H1 (cell line): ENCODE data around the gene CENPX. TPM values are rescaled to one million over a fixed set of nuclear protein-coding genes. Genes with fewer than 3 reads are reported as not detected.

ENCODE experiments used
- CTCF ChIA-PET: fragments of 300-600 bp; sonication (Branson Sonifier 250); formaldehyde crosslinking; loops from one replicate; lab custom pipeline; 2021; ENCODE audit not compliant: partially characterized antibody; lab: Charles Lee
- POLR2A ChIA-PET: fragments of 300-600 bp; sonication (Branson Sonifier 250); formaldehyde crosslinking; loops from one replicate; lab custom pipeline; 2021; ENCODE audit warnings: inconsistent platforms; ENCODE audit not compliant: partially characterized antibody; lab: Charles Lee
- DNase-seq, 2 experiments: peaks; one replicate each; pipeline versions ENCODE4 v3.0.0 to v3.0.0-alpha.2; 2010 to 2022; ENCODE audit warnings: low spot score in 2 of 2, low read depth in 1 of 2, mixed read lengths in 1 of 2
- FAIRE-seq: peaks from 2 replicates; lab custom pipeline; 2011; peaks lifted over from hg19 to GRCh38; lab: Jason Lieb, UNC
- H2AFZ ChIP-seq: 2 replicates; pipeline ENCODE4 v1.8.1; 2012; ENCODE audit warnings: low read length, inconsistent platforms
- H2AK5ac ChIP-seq: 2 replicates; pipeline ENCODE4 v1.6.1; 2013; ENCODE audit warnings: low read depth, low read length
- H2BK120ac ChIP-seq: replicated peaks from 2 replicates; pipeline ENCODE3; 2013; ENCODE audit warnings: low read depth, low read length, inconsistent platforms
- H2BK12ac ChIP-seq: 2 replicates; pipeline ENCODE4 v1.6.1; 2013; ENCODE audit warnings: low read depth, low read length
- H2BK15ac ChIP-seq: 2 replicates; pipeline ENCODE4 v1.6.1; 2013; ENCODE audit warnings: low read length
- H2BK20ac ChIP-seq: 2 replicates; pipeline ENCODE4 v1.6.1; 2013; ENCODE audit warnings: low read length
- H2BK5ac ChIP-seq: 2 replicates; pipeline ENCODE4 v1.6.1; 2013; ENCODE audit warnings: low read depth, low read length
- H3K14ac ChIP-seq: 2 replicates; pipeline ENCODE4 v1.6.1; 2013; ENCODE audit warnings: inconsistent platforms; ENCODE audit not compliant: insufficient read length
- H3K18ac ChIP-seq: 2 replicates; pipeline ENCODE4 v1.6.1; 2013; ENCODE audit warnings: low read length; ENCODE audit errors: extremely low read depth
- H3K23ac ChIP-seq: 2 replicates; pipeline ENCODE4 v1.6.1; 2013; ENCODE audit warnings: inconsistent platforms; ENCODE audit not compliant: insufficient read length
- H3K23me2 ChIP-seq: 2 replicates; pipeline ENCODE4 v1.6.1; 2013; ENCODE audit warnings: low read depth, low read length
- H3K27ac ChIP-seq: 2 replicates; pipeline ENCODE4 v1.6.1; 2011; ENCODE audit warnings: low read depth, low read length, inconsistent platforms
- H3K27me3 ChIP-seq, 4 experiments: replicated peaks in 1 of 4; 1 replicate in 1 of 4; 2 replicates in 3 of 4; pipeline versions ENCODE4 v1.6.1 to v1.8.1; 2011 to 2013; ENCODE audit warnings: low read length in 3 of 4, mild to moderate bottlenecking in 3 of 4, inconsistent platforms in 2 of 4, mixed read lengths in 2 of 4, moderate library complexity in 1 of 4; ENCODE audit not compliant: control insufficient read depth in 3 of 4, insufficient read depth in 3 of 4; ENCODE audit errors: extremely low read depth in 1 of 4
- H3K36me3 ChIP-seq, 4 experiments: 2 replicates each; pipeline versions ENCODE4 v1.6.1 to v1.8.1; 2011 to 2013; ENCODE audit warnings: mild to moderate bottlenecking in 4 of 4, low read length in 3 of 4, moderate library complexity in 2 of 4, control low read depth in 1 of 4, inconsistent platforms in 1 of 4; ENCODE audit not compliant: insufficient read depth in 4 of 4, control insufficient read depth in 2 of 4
- H3K4ac ChIP-seq: replicated peaks from 2 replicates; pipeline ENCODE3; 2013; ENCODE audit warnings: low read length, low read depth, mixed read lengths, inconsistent platforms; ENCODE audit not compliant: insufficient read length
- H3K4me1 ChIP-seq, 4 experiments: replicated peaks in 1 of 4; 1 replicate in 1 of 4; 2 replicates in 3 of 4; pipeline versions ENCODE4 v1.6.1 to v1.8.1; 2011 to 2013; ENCODE audit warnings: low read length in 3 of 4, inconsistent platforms in 2 of 4, mixed read lengths in 1 of 4; ENCODE audit not compliant: insufficient read depth in 4 of 4, control insufficient read depth in 3 of 4
- H3K4me2 ChIP-seq, 2 experiments: 2 replicates each; pipeline versions ENCODE4 v1.6.1 to v1.8.1; 2011 to 2013; ENCODE audit warnings: low read depth in 2 of 2, low read length in 2 of 2, control low read depth in 1 of 2, inconsistent platforms in 1 of 2, mild to moderate bottlenecking in 1 of 2; ENCODE audit not compliant: insufficient read depth in 1 of 2
- H3K4me3 ChIP-seq, 4 experiments: fragments of 200-600, 300-600 bp in 1 of 4; sonication (generic), shearing (Covaris generic), sonication (Bioruptor Twin) in 1 of 4; 2 replicates each; pipeline versions ENCODE4 v1.5.1 to v1.8.1; 2011 to 2016; ENCODE audit warnings: low read length in 4 of 4, low read depth in 3 of 4, control low read depth in 2 of 4, inconsistent platforms in 2 of 4, mild to moderate bottlenecking in 2 of 4, mixed read lengths in 1 of 4, moderate library complexity in 1 of 4; ENCODE audit not compliant: insufficient read depth in 2 of 4; ENCODE audit errors: extremely low read depth in 1 of 4
- H3K56ac ChIP-seq: replicated peaks from 2 replicates; pipeline ENCODE3; 2013; ENCODE audit warnings: low read depth, mild to moderate bottlenecking, mixed read lengths, low read length, inconsistent platforms; ENCODE audit not compliant: insufficient read length
- H3K79me1 ChIP-seq: 2 replicates; pipeline ENCODE4 v1.6.1; 2013; ENCODE audit warnings: low read depth, low read length, control low read depth
- H3K79me2 ChIP-seq, 2 experiments: 2 replicates each; pipeline versions ENCODE4 v1.6.1 to v1.8.1; 2012 to 2013; ENCODE audit warnings: low read length in 2 of 2, mild to moderate bottlenecking in 2 of 2, inconsistent platforms in 1 of 2; ENCODE audit not compliant: insufficient read depth in 2 of 2, control insufficient read depth in 1 of 2
- H3K9ac ChIP-seq, 4 experiments: replicated peaks in 1 of 4; 1 replicate in 1 of 4; 2 replicates in 3 of 4; pipeline versions ENCODE4 v1.6.1 to v1.8.1; 2011 to 2013; ENCODE audit warnings: low read depth in 3 of 4, low read length in 3 of 4, control low read depth in 2 of 4, mild to moderate bottlenecking in 2 of 4, moderate library complexity in 2 of 4, inconsistent platforms in 1 of 4; ENCODE audit errors: extremely low read depth in 1 of 4
- H3K9me3 ChIP-seq, 2 experiments: 2 replicates each; pipeline versions ENCODE4 v1.6.1 to v1.8.1; 2012 to 2013; ENCODE audit warnings: mild to moderate bottlenecking in 2 of 2, moderate library complexity in 2 of 2, control low read depth in 1 of 2, inconsistent platforms in 1 of 2, low read depth in 1 of 2, low read length in 1 of 2, mixed read lengths in 1 of 2; ENCODE audit not compliant: insufficient read depth in 2 of 2
- H4K20me1 ChIP-seq, 2 experiments: replicated peaks in 1 of 2; 2 replicates each; pipeline versions ENCODE3 to v1.8.1; 2011 to 2013; ENCODE audit warnings: inconsistent platforms in 2 of 2, low read length in 2 of 2, mild to moderate bottlenecking in 1 of 2; ENCODE audit not compliant: insufficient read depth in 2 of 2, control insufficient read depth in 1 of 2
- H4K5ac ChIP-seq: 2 replicates; pipeline ENCODE4 v1.6.1; 2013; ENCODE audit warnings: low read length, low read depth, mixed read lengths, inconsistent platforms; ENCODE audit not compliant: insufficient read length
- H4K8ac ChIP-seq: 2 replicates; pipeline ENCODE4 v1.8.0; 2013; ENCODE audit warnings: mild to moderate bottlenecking, moderate library complexity, low read length, inconsistent platforms; ENCODE audit not compliant: insufficient read depth; ENCODE audit errors: extremely low read depth
- H4K91ac ChIP-seq: replicated peaks from 2 replicates; pipeline ENCODE3; 2013; ENCODE audit warnings: low read length, mixed read lengths, inconsistent platforms; ENCODE audit not compliant: insufficient read length
- GABPA ChIP-seq: IDR thresholded peaks from 2 replicates; pipeline ENCODE4 v1.6.1; 2011; ENCODE audit warnings: mild to moderate bottlenecking, low read length, moderate library complexity, borderline replicate concordance; ENCODE audit not compliant: insufficient read depth
- TEAD4 ChIP-seq: IDR thresholded peaks from 2 replicates; pipeline ENCODE4 v1.6.1; 2012; ENCODE audit warnings: low read depth, low read length, inconsistent platforms, mixed read lengths
- WGBS, 2 experiments: shearing (Covaris generic) in 1 of 2; methylation state at CpG; one replicate each; pipeline versions ENCODE4 v1.1.6 to v1.1.7; 2013 to 2015; ENCODE audit warnings: low lambda C conversion rate in 2 of 2, mixed read lengths in 2 of 2, inconsistent platforms in 1 of 2, low coverage in 1 of 2, missing lambda C conversion rate in 1 of 2; ENCODE audit not compliant: insufficient replicate concordance in 2 of 2, insufficient coverage in 1 of 2, insufficient read length in 1 of 2; ENCODE audit errors: extremely low coverage in 1 of 2, missing lambda C conversion rate in 1 of 2; 5-methylcytosine and 5-hydroxymethylcytosine counted together
- polyA plus RNA-seq, 7 experiments: library from polyadenylated mRNA; depleted of rRNA in 3 of 7; stranded (reverse) in 5 of 7; unstranded in 2 of 7; fragments of >200 nt in 5 of 7; fragments of 200-250 nt in 2 of 7; gene quantifications; 1 replicate in 5 of 7; 2 replicates in 1 of 7; 4 replicates in 1 of 7; pipeline versions ENCODE4 v1.2.1 to v1.2.3, GENCODE V29; 2011 to 2013; ENCODE audit warnings: missing spikeins in 2 of 7, mixed read lengths in 2 of 7
- total RNA-seq: library from RNA; stranded (reverse); fragmentation: NEBNext Ultra II Directional; extraction: Animal tissue kit (Norgen Biotek cat#: 25700); gene quantifications from 2 replicates; pipeline ENCODE4 v1.2.1, GENCODE V29; 2021

The CENPX gene
- total and polyA plus RNA-seq, 2 of the 8 experiments (the other 6 are each of a cell fraction or from before 2014, with no cell fraction given): 116 to 122 TPM

- H3K4me2 ChIP-seq: no peak overlapping the region
- POLR2A ChIA-PET: interaction anchor here (0.9 to 2.2 kb wide), 6 partner anchors 11 to 127 kb away, joined by 3 to 9 read pairs (median 4); no protein-coding TSS in a partner anchor
- no peaks in the 10 kb centered on the region for H3K79me2 ChIP-seq
- H2BK5ac ChIP-seq: no peak overlapping the region
- no peaks in the 10 kb centered on the region for H3K9me3 ChIP-seq
- no peak overlapping the region for H4K5ac ChIP-seq
- H3K18ac ChIP-seq: no peak overlapping the region
- no peak overlapping the region for H3K9ac ChIP-seq
- no peaks in the 10 kb centered on the region; a peak in 1 of 7 replicates for H3K4me1 ChIP-seq
- H2AFZ ChIP-seq: no peak overlapping the region
- no peak overlapping the region for H3K23ac ChIP-seq
- H3K56ac ChIP-seq: no peak overlapping the region
- no peaks in the 10 kb centered on the region for H3K23me2 ChIP-seq
- peaks cover 7 to 13% of the 10 kb centered on the region in 2 experiments for H4K20me1 ChIP-seq
- no peak overlapping the region for H3K27ac ChIP-seq
- no peak overlapping the region for H3K14ac ChIP-seq
- DNase-seq: no peak
- CTCF ChIA-PET: interaction anchor here (1.1 to 2.7 kb wide), 5 partner anchors 10 to 146 kb away, joined by 3 to 20 read pairs (median 6); partner anchors contain the start of gene RAC3
- H2AK5ac ChIP-seq: no peak overlapping the region
- H2BK120ac ChIP-seq: no peak overlapping the region
- no peak overlapping the region for H3K4me3 ChIP-seq
- no peak overlapping the region for H3K4ac ChIP-seq
- no peak overlapping the region for H2BK15ac ChIP-seq
- no peak for FAIRE-seq
- no peak overlapping the region for H2BK20ac ChIP-seq
- TF ChIP-seq TEAD4: no peak
- TF ChIP-seq GABPA: 0 out of 2 replicates have a peak, but pooled peaks have one; percentile 17
- WGBS, 2 experiments: 96% methylated on average over 24 of the region's 24 CpGs; no CpG with 5 or more reads in 1 of the 2 experiments
- H3K27me3 ChIP-seq: no peaks in the 10 kb centered on the region
- peak overlapping the region; percentile 78 for H4K8ac ChIP-seq
- H3K36me3 ChIP-seq: no peaks in the 10 kb centered on the region; a peak in 2 of 8 replicates
- no peaks in the 10 kb centered on the region; the same call in 1 of the 2 replicates for H3K79me1 ChIP-seq
- no peak overlapping the region for H2BK12ac ChIP-seq
- no peak overlapping the region for H4K91ac ChIP-seq
Observed at GRCh38 chr17:82015311-82015971, 7.2 kb downstream of the CENPX start.
